Naive thymus-derived CD4-positive, alpha-beta T cell (primary cell): Measurements from ENCODE around the gene CD3D. TPM values are rescaled to one million over a fixed set of nuclear protein-coding genes. Genes with fewer than 3 reads are reported as not detected.
A peak's percentile ranks its signal among the peaks of the same experiment; 100 is the strongest.

Source experiments
- ATAC-seq: fragments of 150-1000 bp; cut with Tn5 transposase; 2 replicates; pipeline ENCODE4 v1.10.0; 2021; ENCODE audit warnings: mild to moderate bottlenecking, moderate library complexity
- CTCF ChIA-PET: fragments of 350-600 bp; sonication (Branson Sonifier 250); formaldehyde crosslinking; loops from one replicate; lab custom pipeline; 2021; ENCODE audit warnings: antibody characterized with exemption; lab: Charles Lee
- POLR2A ChIA-PET: fragments of 350-600 bp; sonication (Branson Sonifier 250); formaldehyde crosslinking; loops from one replicate; lab custom pipeline; 2021; ENCODE audit warnings: antibody characterized with exemption, inconsistent platforms; lab: Charles Lee
- DNase-seq, 9 donors: peaks; one replicate each; pipeline versions ENCODE4 v3.0.0 to v3.0.0-alpha.2; 2020 to 2022; ENCODE audit warnings: mixed read lengths in 1 of 9
- H3K27ac ChIP-seq: one replicate; pipeline ENCODE4 v1.7.0; 2013; ENCODE audit warnings: mild to moderate bottlenecking, low read depth, low read length, moderate library complexity
- H3K27me3 ChIP-seq, 2 donors: one replicate each; pipeline ENCODE4 v1.7.0; 2013; ENCODE audit warnings: low read length in 2 of 2, mild to moderate bottlenecking in 2 of 2, moderate library complexity in 2 of 2; ENCODE audit not compliant: control insufficient read depth in 2 of 2, insufficient read depth in 2 of 2
- H3K36me3 ChIP-seq, 3 experiments: 1 replicate in 2 of 3; 2 replicates in 1 of 3; pipeline ENCODE4 v1.7.0; 2013; ENCODE audit warnings: low read length in 3 of 3, mild to moderate bottlenecking in 3 of 3, moderate library complexity in 1 of 3; ENCODE audit not compliant: insufficient read depth in 3 of 3, control insufficient read depth in 2 of 3
- H3K4me1 ChIP-seq, 2 donors: one replicate each; pipeline ENCODE4 v1.7.0; 2013; ENCODE audit warnings: low read length in 2 of 2, mild to moderate bottlenecking in 2 of 2, moderate library complexity in 1 of 2; ENCODE audit not compliant: control insufficient read depth in 2 of 2, insufficient read depth in 2 of 2
- H3K4me3 ChIP-seq: 2 replicates; pipeline ENCODE4 v1.7.0; 2013; ENCODE audit warnings: mild to moderate bottlenecking, low read length
- H3K9me3 ChIP-seq, 3 experiments: 1 replicate in 2 of 3; 2 replicates in 1 of 3; pipeline ENCODE4 v1.7.0; 2013; ENCODE audit warnings: low read length in 3 of 3; ENCODE audit not compliant: control insufficient read depth in 2 of 3
- H3K27ac Mint-ChIP-seq, 9 donors: one replicate each; pipeline ENCODE4 v1.8.0; 2020 to 2022; ENCODE audit warnings: mixed read lengths in 9 of 9, mild to moderate bottlenecking in 8 of 9, moderate library complexity in 5 of 9, inconsistent platforms in 2 of 9
- H3K27me3 Mint-ChIP-seq, 5 donors: one replicate each; pipeline ENCODE4 v1.8.0; 2021 to 2022; ENCODE audit warnings: mixed read lengths in 5 of 5, mild to moderate bottlenecking in 1 of 5
- H3K36me3 Mint-ChIP-seq, 5 donors: one replicate each; pipeline ENCODE4 v1.8.0; 2020 to 2022; ENCODE audit warnings: mixed read lengths in 5 of 5, mild to moderate bottlenecking in 3 of 5, inconsistent platforms in 1 of 5
- H3K4me1 Mint-ChIP-seq, 7 donors: one replicate each; pipeline ENCODE4 v1.8.0; 2020 to 2022; ENCODE audit warnings: mixed read lengths in 7 of 7, mild to moderate bottlenecking in 3 of 7, inconsistent platforms in 1 of 7
- H3K4me3 Mint-ChIP-seq, 10 donors: one replicate each; pipeline ENCODE4 v1.8.0; 2020 to 2022; ENCODE audit warnings: mild to moderate bottlenecking in 10 of 10, mixed read lengths in 10 of 10, moderate library complexity in 6 of 10, inconsistent platforms in 2 of 10
- H3K9me3 Mint-ChIP-seq, 11 donors: one replicate each; pipeline ENCODE4 v1.8.0; 2020 to 2022; ENCODE audit warnings: mixed read lengths in 11 of 11, mild to moderate bottlenecking in 4 of 11, inconsistent platforms in 1 of 11, moderate library complexity in 1 of 11
- intact Hi-C, 2 donors: fragments of 100-400 bp; cut with micrococcal nuclease; formaldehyde crosslinking; loops; one replicate each; pipeline ENCODE4 v1.15.1; 2023
- polyA plus RNA-seq, 2 donors: library from polyadenylated mRNA; unstranded; fragments of 300-500 nt; fragmentation: Illumina TruSeq; gene quantifications; one replicate each; pipeline ENCODE4 v1.2.3, GENCODE V29; 2021
- total RNA-seq, 6 experiments: library from RNA in 5 of 6; stranded (reverse) in 5 of 6; gene quantifications; 1 replicate in 5 of 6; 2 replicates in 1 of 6; pipeline ENCODE4 v1.2.3 and lab custom pipeline; 2021 to 2026

The CD3D gene
- total and polyA plus RNA-seq, 7 experiments from 2014 or later, result 232 to 1,287 (median 394) TPM

DNA sequence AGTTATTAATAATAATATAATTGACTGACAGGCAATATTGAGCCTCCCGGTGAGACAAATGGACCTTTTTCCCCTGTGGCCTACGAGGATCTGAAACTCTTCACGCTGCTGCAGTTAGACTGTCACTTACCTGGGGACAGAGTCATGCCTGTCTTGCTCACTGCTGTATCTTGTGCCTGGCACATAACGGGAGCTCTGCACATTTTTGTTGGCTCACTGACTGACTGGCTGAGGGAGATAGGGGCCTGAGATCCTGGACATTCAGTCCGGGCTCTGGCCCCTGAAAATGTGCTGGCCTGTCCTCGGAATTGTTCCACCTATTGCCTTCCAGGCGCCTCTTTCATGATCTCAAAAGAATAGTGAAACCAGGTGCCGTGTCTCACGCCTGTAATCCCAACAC lies 743 bp upstream of the CD3D start:
- H3K4me1 ChIP-seq, result peaks cover 30 to 35% of the 10 kb centered on the region in 2 donors
- DNase-seq, result peak in 1 of 9 donors; percentile 20

DNA sequence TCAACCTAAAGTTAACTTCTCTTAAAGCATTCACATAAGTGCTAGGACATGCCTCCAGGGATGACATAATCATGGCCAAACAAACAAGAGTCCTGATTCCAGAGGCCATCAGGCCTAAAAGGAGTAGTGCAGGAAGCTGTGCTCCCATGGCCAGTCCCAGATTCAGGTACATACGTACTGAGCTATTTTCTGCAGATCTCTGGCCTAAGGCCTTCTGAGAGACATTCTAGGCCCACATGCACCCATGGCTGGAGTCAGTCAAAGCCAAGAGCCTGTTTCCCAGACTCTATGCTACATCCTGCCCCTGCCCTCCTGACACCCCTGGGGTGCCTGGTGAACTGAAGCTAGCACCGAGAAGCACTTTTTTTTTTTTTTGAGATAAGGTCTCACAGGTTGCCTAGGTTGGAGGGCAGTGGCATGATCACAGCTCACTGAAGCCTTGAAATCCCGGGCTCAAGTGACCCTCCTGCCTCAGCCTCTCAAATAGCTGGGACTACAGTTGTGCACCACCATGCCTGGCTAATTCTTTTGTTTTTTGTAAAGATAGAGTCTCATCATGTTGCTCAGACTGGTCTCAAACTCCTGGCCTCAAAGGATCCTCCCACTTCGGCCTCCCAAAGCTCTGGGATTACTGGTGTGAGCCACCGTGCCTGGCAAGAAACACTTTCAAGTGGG lies 553 bp downstream of the CD3D start:
- CTCF ChIA-PET, result interaction anchor here (1.0 to 7.8 kb wide), 9 partner anchors 10 to 143 kb away, joined by 3 to 74 read pairs (median 5); partner anchors contain the start of genes CD3E and UBE4A
- H3K27me3 ChIP-seq, result no peaks in the 10 kb centered on the region
- Mint-ChIP-seq H3K27ac (peak overlapping the region; percentile 84 to 100 (median 98)), H3K27me3 (no peaks in the 10 kb centered on the region), H3K36me3 (peaks cover 17 to 59% (median 48%) of the 10 kb centered on the region in 5 donors), H3K4me3 (peak overlapping the region; percentile 89 to 98 (median 96)), H3K9me3 (peaks cover 0 to 1% (median 0%) of the 10 kb centered on the region in 11 donors), H3K4me1 (peaks cover 35 to 69% (median 57%) of the 10 kb centered on the region in 7 donors)
- DNase-seq, result peak in 5 of 9 donors; percentile 35 to 43 (median 39)
- ATAC-seq, result no peak
- H3K27ac ChIP-seq, result peak overlapping the region; percentile 96
- no peaks in the 10 kb centered on the region for H3K9me3 ChIP-seq
- POLR2A ChIA-PET, result interaction anchor here (0.5 to 3.7 kb wide), 14 partner anchors 9 to 760 kb away, joined by 3 to 24 read pairs (median 5); partner anchors contain the start of genes DPAGT1, JAML, KMT2A and MPZL3
- H3K4me3 ChIP-seq, result peak overlapping the region; percentile 88
- peaks cover 0 to 7% (median 2%) of the 10 kb centered on the region in 3 experiments for H3K36me3 ChIP-seq
- intact Hi-C loops, result loop anchor here (1.0 to 5.0 kb wide), 5 partner anchors 37 to 585 kb away; partner anchors contain the start of genes ARCN1 (in 1 of the 2), BCL9L (in 1 of the 2) and IL10RA (in 1 of the 2)
- peaks cover 29 to 36% of the 10 kb centered on the region in 2 donors for H3K4me1 ChIP-seq

More for the DNA sequence above, 743 bp upstream of the CD3D start:
- ChIA-PET CTCF (interaction anchor here (0.9 to 7.8 kb wide), 6 partner anchors 9 to 119 kb away, joined by 3 to 74 read pairs (median 4); partner anchors contain the start of gene CD3E), POLR2A (interaction anchor here (0.6 to 3.7 kb wide), 8 partner anchors 8 to 118 kb away, joined by 3 to 24 read pairs (median 8); partner anchors contain the start of genes JAML, KMT2A and UBE4A)
- Histone ChIP-seq H3K27ac (peak overlapping the region; percentile 96), H3K36me3 (peaks cover 0 to 12% (median 0%) of the 10 kb centered on the region in 3 experiments), H3K9me3 (no peaks in the 10 kb centered on the region), H3K4me3 (peak overlapping the region; percentile 88), H3K27me3 (no peaks in the 10 kb centered on the region)
- Mint-ChIP-seq H3K27ac (peak overlapping the region; percentile 84 to 100 (median 98)), H3K4me1 (peaks cover 44 to 77% (median 65%) of the 10 kb centered on the region in 7 donors), H3K36me3 (peaks cover 18 to 61% (median 51%) of the 10 kb centered on the region in 5 donors), H3K4me3 (peak overlapping the region; percentile 89 to 98 (median 96)), H3K9me3 (peaks cover 0 to 1% (median 0%) of the 10 kb centered on the region in 11 donors), H3K27me3 (no peaks in the 10 kb centered on the region)
- ATAC-seq, result no peak
- intact Hi-C loops, result loop anchor here (2.0 to 5.0 kb wide), 4 partner anchors 140 to 584 kb away; partner anchors contain the start of genes ARCN1 (in 1 of the 2), BCL9L (in 1 of the 2) and IL10RA (in 1 of the 2)

DNA sequence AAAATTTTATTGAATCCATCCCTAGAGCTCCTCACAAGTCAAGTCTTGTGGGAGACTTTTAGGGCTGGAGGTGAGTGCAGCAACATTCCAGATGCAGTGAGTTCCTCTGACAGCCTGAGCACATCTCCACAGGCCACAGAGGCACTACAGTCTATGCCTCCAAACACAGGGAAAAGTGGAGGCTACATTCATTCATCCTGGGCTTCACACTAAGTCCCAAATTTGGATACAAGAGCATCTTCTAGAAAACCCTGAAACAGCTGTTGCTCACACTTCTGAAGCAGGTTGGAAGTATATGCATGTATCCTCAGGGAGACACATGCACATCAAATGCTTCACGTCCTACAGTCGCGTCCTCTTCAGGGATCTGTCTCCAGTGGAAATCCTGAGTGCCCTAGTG lies 1.2 kb downstream of the CD3D start:
- H3K36me3 Mint-ChIP-seq, result peaks cover 14 to 59% (median 50%) of the 10 kb centered on the region in 5 donors
- CTCF ChIA-PET, result interaction anchor here (1.0 to 7.8 kb wide), 6 partner anchors 19 to 143 kb away, joined by 3 to 74 read pairs (median 5); partner anchors contain the start of genes CD3E and UBE4A
- H3K27me3 Mint-ChIP-seq, result no peaks in the 10 kb centered on the region
- Histone ChIP-seq H3K9me3 (no peaks in the 10 kb centered on the region), H3K4me3 (peak overlapping the region; percentile 88), H3K27ac (peak overlapping the region; percentile 96), H3K27me3 (no peaks in the 10 kb centered on the region), H3K36me3 (peaks cover 0 to 13% (median 8%) of the 10 kb centered on the region in 3 experiments), H3K4me1 (peaks cover 32 to 33% of the 10 kb centered on the region in 2 donors)
- POLR2A ChIA-PET, result interaction anchor here (0.6 to 3.7 kb wide), 9 partner anchors 8 to 1112 kb away, joined by 3 to 24 read pairs (median 7); partner anchors contain the start of genes DPAGT1, JAML and UBE4A
- peaks cover 37 to 67% (median 60%) of the 10 kb centered on the region in 7 donors for H3K4me1 Mint-ChIP-seq
- H3K9me3 Mint-ChIP-seq, result peaks cover 0 to 1% (median 0%) of the 10 kb centered on the region in 11 donors
- peak overlapping the region; percentile 89 to 98 (median 96) for H3K4me3 Mint-ChIP-seq
- H3K27ac Mint-ChIP-seq, result peak overlapping the region; percentile 84 to 100 (median 98)
- DNase-seq, result no peak
- intact Hi-C loops, result loop anchor here (5.0 kb wide), 3 partner anchors 231 to 586 kb away; partner anchors contain the start of genes ARCN1 (in 1 of the 2), BCL9L (in 1 of the 2) and IL10RA (in 1 of the 2)
- no peak for ATAC-seq

DNA sequence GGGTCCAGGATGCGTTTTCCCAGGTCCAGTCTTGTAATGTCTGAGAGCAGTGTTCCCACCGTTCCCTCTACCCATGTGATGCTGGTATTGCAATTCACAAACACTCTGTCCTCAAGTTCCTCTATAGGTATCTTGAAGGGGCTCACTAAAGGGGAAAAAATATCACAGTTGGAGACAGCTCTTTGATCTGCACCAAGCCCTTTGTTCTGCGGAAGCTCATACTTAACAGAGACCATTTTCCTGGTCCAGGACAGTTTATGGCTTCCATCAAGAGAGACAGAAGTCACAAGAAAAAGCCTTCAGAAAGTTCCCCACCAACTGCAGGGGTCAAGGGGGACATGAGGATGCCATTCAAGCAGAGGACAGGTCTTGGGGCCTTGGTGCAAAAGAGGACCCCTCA lies 2.1 kb downstream of the CD3D start:
- intact Hi-C loops, result loop anchor here (5.0 kb wide), 3 partner anchors 232 to 587 kb away; partner anchors contain the start of genes ARCN1 (in 1 of the 2), BCL9L (in 1 of the 2) and IL10RA (in 1 of the 2)
- Mint-ChIP-seq H3K27ac (peak overlapping the region; percentile 95 to 100 (median 99)), H3K9me3 (peaks cover 0 to under 1% (median 0%) of the 10 kb centered on the region in 11 donors), H3K27me3 (no peaks in the 10 kb centered on the region), H3K4me3 (peak overlapping the region; percentile 89 to 98 (median 96)), H3K36me3 (peaks cover 14 to 54% (median 46%) of the 10 kb centered on the region in 5 donors), H3K4me1 (peaks cover 32 to 67% (median 58%) of the 10 kb centered on the region in 7 donors)
- no peaks in the 10 kb centered on the region for H3K27me3 ChIP-seq
- POLR2A ChIA-PET, result interaction anchor here (1.4 to 3.7 kb wide), 7 partner anchors 11 to 142 kb away, joined by 4 to 24 read pairs (median 11); partner anchors contain the start of genes JAML and UBE4A
- H3K9me3 ChIP-seq, result no peaks in the 10 kb centered on the region
- peaks cover 36 to 37% of the 10 kb centered on the region in 2 donors for H3K4me1 ChIP-seq
- CTCF ChIA-PET, result interaction anchor here (1.1 to 7.8 kb wide), 5 partner anchors 19 to 45 kb away, joined by 3 to 74 read pairs (median 6); partner anchors contain the start of genes CD3E and UBE4A
- peak overlapping the region; percentile 96 for H3K27ac ChIP-seq
- H3K36me3 ChIP-seq, result peaks cover 0 to 13% (median 8%) of the 10 kb centered on the region in 3 experiments
- DNase-seq (peak in 1 of 9 donors; percentile 20), ATAC-seq (no peak)
- peak overlapping the region; percentile 88 for H3K4me3 ChIP-seq

DNA sequence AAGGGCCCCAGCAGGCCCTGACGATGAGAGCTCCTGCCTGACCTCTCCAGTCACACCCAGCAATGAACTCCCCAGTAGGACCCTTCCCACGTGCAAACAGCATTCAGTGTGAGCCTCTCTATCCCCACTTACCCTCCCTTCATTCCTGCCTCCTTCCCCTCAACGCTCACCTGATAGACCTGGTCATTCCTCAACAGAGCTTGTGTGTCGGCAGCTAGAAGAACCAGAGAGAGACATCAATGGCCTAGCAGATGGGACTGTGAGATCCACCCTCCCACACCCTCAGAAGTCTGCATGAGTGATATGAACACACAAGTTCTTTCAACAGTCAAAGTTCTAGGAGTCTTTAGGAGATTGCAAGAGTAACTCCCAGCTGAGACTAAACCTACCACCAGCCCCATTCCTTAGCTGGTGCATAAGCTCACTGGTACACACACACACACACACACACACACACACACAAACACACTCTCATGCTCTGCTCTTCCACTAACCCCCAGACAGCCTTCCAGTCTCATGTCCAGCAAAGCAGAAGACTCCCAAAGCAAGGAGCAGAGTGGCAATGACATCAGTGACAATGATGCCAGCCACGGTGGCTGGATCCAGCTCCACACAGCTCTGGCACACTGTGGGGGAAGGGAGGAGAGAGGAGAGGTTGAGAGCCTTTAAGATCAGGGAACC lies 3.1 kb downstream of the CD3D start:
- Histone ChIP-seq H3K27ac (peak overlapping the region; percentile 96), H3K27me3 (no peaks in the 10 kb centered on the region), H3K9me3 (no peaks in the 10 kb centered on the region), H3K4me1 (peaks cover 40 to 46% of the 10 kb centered on the region in 2 donors), H3K4me3 (peak overlapping the region; percentile 88), H3K36me3 (peaks cover 0 to 13% (median 8%) of the 10 kb centered on the region in 3 experiments)
- intact Hi-C loops, result loop anchor here (2.0 kb wide), 2 partner anchors 13 to 97 kb away; partner anchors contain the start of gene KMT2A (in 1 of the 2)
- ATAC-seq (no peak), DNase-seq (peak in 7 of 9 donors; percentile 31 to 48 (median 35))
- Mint-ChIP-seq H3K36me3 (peaks cover 7 to 52% (median 38%) of the 10 kb centered on the region in 5 donors), H3K27me3 (no peaks in the 10 kb centered on the region), H3K4me1 (peaks cover 32 to 67% (median 54%) of the 10 kb centered on the region in 7 donors), H3K27ac (peak overlapping the region; percentile 95 to 100 (median 99)), H3K4me3 (peak overlapping the region; percentile 89 to 98 (median 96)), H3K9me3 (no peaks in the 10 kb centered on the region)
- ChIA-PET CTCF (interaction anchor here (0.6 to 7.8 kb wide), 11 partner anchors 10 to 389 kb away, joined by 3 to 74 read pairs (median 4); partner anchors contain the start of genes CD3E and UBE4A), POLR2A (interaction anchor here (0.7 to 3.7 kb wide), 16 partner anchors 9 to 230 kb away, joined by 3 to 20 read pairs (median 5); partner anchors contain the start of genes JAML and UBE4A)
